NB4 (cell line): ENCODE measurements around the gene NOL9.

Source experiments
- CTCF ChIP-seq: IDR thresholded peaks from one replicate; pipeline ENCODE4 v1.5.1; 2012; ENCODE audit warnings: low read depth, low read length
- MAX ChIP-seq: IDR thresholded peaks from 2 replicates; pipeline ENCODE4 v1.6.1; 2011; ENCODE audit warnings: low read depth, low read length

GRCh38 chr1:6588128-6588892 lies 34.0 kb upstream of the NOL9 start:
- TF ChIP-seq CTCF: no peak
- TF ChIP-seq MAX: no peak
